Middle frontal gyrus (tissue), 1 donor: ENCODE measurements around the gene PARP12.

ENCODE experiments used
- DNase-seq: peaks from one replicate; pipeline ENCODE4 v3.0.0-alpha.2; 2015; ENCODE audit warnings: low spot score; ENCODE audit errors: extremely low spot score

Gene PARP12

GRCh38 chr7:140036224-140036962 is 26.4 kb downstream of the PARP12 start:
- DNase-seq: no peak

- DNase-seq: no peak
These were observed 27.1 kb downstream of the PARP12 start for GRCh38 chr7:140035400-140036223.

GRCh38 chr7:140034421-140034820 is 28.3 kb downstream of the PARP12 start:
- DNase-seq: no peak

- no peak for DNase-seq
These were observed 28.9 kb downstream of the PARP12 start for GRCh38 chr7:140033779-140034363.

GRCh38 chr7:140033036-140033435 is 29.7 kb downstream of the PARP12 start:
- DNase-seq: no peak

GRCh38 chr7:140031364-140031763 is 31.4 kb downstream of the PARP12 start:
- DNase-seq: no peak

GRCh38 chr7:140029072-140029471 is 33.7 kb downstream of the PARP12 start:
- DNase-seq: no peak

GRCh38 chr7:140028311-140028710 is 34.4 kb downstream of the PARP12 start:
- DNase-seq: no peak

- no peak for DNase-seq
These were observed 34.9 kb downstream of the PARP12 start for GRCh38 chr7:140027858-140028257.

GRCh38 chr7:140026935-140027334 is 35.8 kb downstream of the PARP12 start:
- DNase-seq: no peak

- DNase-seq: no peak
These were observed 36.8 kb downstream of the PARP12 start for GRCh38 chr7:140025814-140026433.

GRCh38 chr7:140025241-140025640 is 37.5 kb downstream of the PARP12 start:
- no peak for DNase-seq

GRCh38 chr7:140024585-140024984 is 38.2 kb downstream of the PARP12 start:
- no peak for DNase-seq

GRCh38 chr7:140023728-140024127 is 39.0 kb downstream of the PARP12 start:
- DNase-seq: no peak

GRCh38 chr7:140022582-140023211 is 40.1 kb downstream of the PARP12 start:
- no peak for DNase-seq

GRCh38 chr7:140021603-140022002 is 41.1 kb downstream of the PARP12 start:
- DNase-seq: no peak

GRCh38 chr7:140019606-140020005 is 43.1 kb downstream of the PARP12 start:
- no peak for DNase-seq

GRCh38 chr7:140019172-140019571 is 43.6 kb downstream of the PARP12 start:
- DNase-seq: no peak

- DNase-seq: no peak
These were observed 44.4 kb downstream of the PARP12 start for GRCh38 chr7:140018125-140019043.

GRCh38 chr7:140017543-140017942 is 45.2 kb downstream of the PARP12 start:
- DNase-seq: no peak
